Vagina (tissue), 2 donors: ENCODE measurements around the gene OR2T8. TPM values are rescaled to one million over a fixed set of nuclear protein-coding genes. Genes with fewer than 3 reads are reported as not detected.

Source experiments
- DNase-seq, 2 donors: peaks; one replicate each; pipeline ENCODE4 v3.0.0-alpha.2; 2017; ENCODE audit errors: extremely low spot score in 2 of 2
- H3K27ac ChIP-seq: fragments of 200-600 bp; sonication (generic); one replicate; pipeline ENCODE4 v1.5.1; 2019
- H3K27me3 ChIP-seq: fragments of 200-600 bp; sonication (generic); one replicate; pipeline ENCODE4 v1.5.1; 2019
- H3K36me3 ChIP-seq, 2 donors: fragments of 200-600 bp; sonication (generic); one replicate each; pipeline ENCODE4 v1.5.1; 2017 to 2019
- H3K4me1 ChIP-seq: fragments of 200-600 bp; sonication (generic); one replicate; pipeline ENCODE4 v1.5.1; 2019
- H3K4me3 ChIP-seq, 2 donors: fragments of 200-600 bp; sonication (generic); 1 replicate in 1 of 2; 2 replicates in 1 of 2; pipeline ENCODE4 v1.5.1; 2016 to 2019
- H3K9me3 ChIP-seq: fragments of 200-600 bp; sonication (generic); one replicate; pipeline ENCODE4 v1.5.1; 2019
- POLR2A ChIP-seq, 2 donors: fragments of 450-650 bp; IDR thresholded peaks; one replicate each; pipeline ENCODE4 v1.6.1; 2017; ENCODE audit warnings: antibody characterized with exemption in 2 of 2, mild to moderate bottlenecking in 2 of 2, moderate library complexity in 2 of 2
- POLR2AphosphoS5 ChIP-seq, 2 donors: sonication (generic); formaldehyde crosslinking; IDR thresholded peaks; one replicate each; pipeline ENCODE4 v1.9.0; 2017; ENCODE audit warnings: antibody characterized with exemption in 2 of 2, mild to moderate bottlenecking in 2 of 2, low read depth in 1 of 2; ENCODE audit not compliant: insufficient read depth in 1 of 2
- intact Hi-C: fragments of 100-400 bp; cut with DNase I; formaldehyde crosslinking; loops from one replicate; pipeline ENCODE4 v1.15.1; 2023
- total RNA-seq: library from RNA; depleted of rRNA; stranded (reverse); fragments of >200 nt; gene quantifications from one replicate; pipeline ENCODE4 v1.2.3, GENCODE V29; 2016
- TF ChIP-seq, protein P1 (sequence below), 3 experiments: fragments of 450-650 bp in 2 of 3; fragments of 200-600 bp in 1 of 3; sonication (generic) in 1 of 3; IDR thresholded peaks; one replicate each; pipeline ENCODE4 v1.5.1; 2017 to 2019; ENCODE audit warnings: antibody characterized with exemption in 3 of 3, mild to moderate bottlenecking in 2 of 3, moderate library complexity in 2 of 3

Gene OR2T8
- total RNA-seq, 1 donor from 2014 or later: 0.98 TPM

- H3K27ac ChIP-seq: no peak overlapping the region
- no peaks in the 10 kb centered on the region for H3K36me3 ChIP-seq
- no peak for DNase-seq
- TF ChIP-seq POLR2A (IDR thresholded peaks at IDR 0.05): no peak
- TF ChIP-seq POLR2AphosphoS5 (IDR thresholded peaks at IDR 0.05; ENCODE audit: insufficient read depth in 1 of 2, low read depth in 1 of 2): no peak
- TF ChIP-seq, protein P1, sequence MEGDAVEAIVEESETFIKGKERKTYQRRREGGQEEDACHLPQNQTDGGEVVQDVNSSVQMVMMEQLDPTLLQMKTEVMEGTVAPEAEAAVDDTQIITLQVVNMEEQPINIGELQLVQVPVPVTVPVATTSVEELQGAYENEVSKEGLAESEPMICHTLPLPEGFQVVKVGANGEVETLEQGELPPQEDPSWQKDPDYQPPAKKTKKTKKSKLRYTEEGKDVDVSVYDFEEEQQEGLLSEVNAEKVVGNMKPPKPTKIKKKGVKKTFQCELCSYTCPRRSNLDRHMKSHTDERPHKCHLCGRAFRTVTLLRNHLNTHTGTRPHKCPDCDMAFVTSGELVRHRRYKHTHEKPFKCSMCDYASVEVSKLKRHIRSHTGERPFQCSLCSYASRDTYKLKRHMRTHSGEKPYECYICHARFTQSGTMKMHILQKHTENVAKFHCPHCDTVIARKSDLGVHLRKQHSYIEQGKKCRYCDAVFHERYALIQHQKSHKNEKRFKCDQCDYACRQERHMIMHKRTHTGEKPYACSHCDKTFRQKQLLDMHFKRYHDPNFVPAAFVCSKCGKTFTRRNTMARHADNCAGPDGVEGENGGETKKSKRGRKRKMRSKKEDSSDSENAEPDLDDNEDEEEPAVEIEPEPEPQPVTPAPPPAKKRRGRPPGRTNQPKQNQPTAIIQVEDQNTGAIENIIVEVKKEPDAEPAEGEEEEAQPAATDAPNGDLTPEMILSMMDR (IDR thresholded peaks at IDR 0.05): no peak
- intact Hi-C loops: no loop called here
- no peaks in the 10 kb centered on the region for H3K9me3 ChIP-seq
- no peaks in the 10 kb centered on the region for H3K4me1 ChIP-seq
- no peak overlapping the region for H3K4me3 ChIP-seq
- no peaks in the 10 kb centered on the region for H3K27me3 ChIP-seq
Measured at GRCh38 chr1:247913786-247914185, 6.3 kb upstream of the OR2T8 start.

- Histone ChIP-seq H3K4me3 (no peak overlapping the region), H3K9me3 (no peaks in the 10 kb centered on the region), H3K36me3 (no peaks in the 10 kb centered on the region), H3K27me3 (no peaks in the 10 kb centered on the region), H3K27ac (no peak overlapping the region), H3K4me1 (no peaks in the 10 kb centered on the region)
- DNase-seq: no peak
- TF ChIP-seq POLR2A (IDR thresholded peaks at IDR 0.05): no peak
- TF ChIP-seq, protein P1 (IDR thresholded peaks at IDR 0.05): no peak
- TF ChIP-seq POLR2AphosphoS5 (IDR thresholded peaks at IDR 0.05; ENCODE audit: insufficient read depth in 1 of 2, low read depth in 1 of 2): no peak
- intact Hi-C loops: no loop called here
Measured at GRCh38 chr1:247914941-247915662, 5.0 kb upstream of the OR2T8 start.

GRCh38 chr1:247923941-247924340 lies 3.9 kb downstream of the OR2T8 start:
- Histone ChIP-seq H3K4me1 (no peaks in the 10 kb centered on the region), H3K4me3 (no peak overlapping the region), H3K27me3 (no peaks in the 10 kb centered on the region), H3K27ac (no peak overlapping the region), H3K36me3 (no peaks in the 10 kb centered on the region), H3K9me3 (no peaks in the 10 kb centered on the region)
- intact Hi-C loops: no loop called here
- no peak for DNase-seq
- TF ChIP-seq POLR2A (IDR thresholded peaks at IDR 0.05) (no peak), POLR2AphosphoS5 (IDR thresholded peaks at IDR 0.05; ENCODE audit: insufficient read depth in 1 of 2, low read depth in 1 of 2) (no peak)
- TF ChIP-seq, protein P1 (IDR thresholded peaks at IDR 0.05): no peak

DNA sequence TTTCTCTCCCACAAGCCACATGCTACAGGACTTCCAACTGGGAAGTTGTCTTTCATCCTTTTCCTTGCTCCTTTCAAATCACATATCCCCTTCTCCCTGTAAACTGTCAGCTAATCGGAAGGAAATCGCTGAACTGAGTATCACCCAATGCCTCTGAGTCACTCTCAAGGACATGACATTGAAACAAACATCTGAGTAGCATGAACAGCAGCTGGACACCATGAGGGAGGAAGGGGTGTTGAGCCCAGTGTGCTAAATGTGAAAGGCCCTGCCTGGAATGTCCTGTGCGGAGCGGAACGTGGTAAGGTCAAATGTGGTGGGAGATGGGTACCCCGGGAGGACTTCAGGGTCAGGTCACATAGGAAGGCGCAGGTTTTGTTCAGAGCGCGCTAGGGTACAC lies 4.8 kb downstream of the OR2T8 start, which contains the start of gene OR2AJ1:
Gene OR2AJ1 (plus strand): TSS at position 22 of the 400 bp plus-strand sequence. CDS start 8,880 bp downstream, outside the sequence.
- Histone ChIP-seq H3K36me3 (no peaks in the 10 kb centered on the region), H3K4me1 (no peaks in the 10 kb centered on the region), H3K4me3 (no peak within 1 kb of the TSS), H3K27me3 (no peaks in the 10 kb centered on the region), H3K27ac (no peak within 1 kb of the TSS), H3K9me3 (no peaks in the 10 kb centered on the region)
- intact Hi-C loops: no loop called here
- DNase-seq: no peak
- TF ChIP-seq, protein P1 (IDR thresholded peaks at IDR 0.05): no peak
- TF ChIP-seq POLR2AphosphoS5 (IDR thresholded peaks at IDR 0.05; ENCODE audit: insufficient read depth in 1 of 2, low read depth in 1 of 2): no peak
- no peak for TF ChIP-seq POLR2A (IDR thresholded peaks at IDR 0.05)

DNA sequence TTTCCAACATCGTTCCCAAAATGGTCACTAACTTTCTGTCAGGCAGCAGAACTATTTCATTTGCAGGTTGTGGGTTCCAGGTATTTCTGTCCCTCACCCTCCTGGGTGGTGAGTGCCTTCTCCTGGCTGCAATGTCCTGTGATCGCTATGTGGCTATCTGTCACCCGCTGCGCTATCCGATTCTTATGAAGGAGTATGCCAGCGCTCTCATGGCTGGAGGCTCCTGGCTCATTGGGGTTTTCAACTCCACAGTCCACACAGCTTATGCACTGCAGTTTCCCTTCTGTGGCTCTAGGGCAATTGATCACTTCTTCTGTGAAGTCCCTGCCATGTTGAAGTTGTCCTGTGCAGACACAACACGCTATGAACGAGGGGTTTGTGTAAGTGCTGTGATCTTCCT lies 13.9 kb downstream of the OR2T8 start:
- no peaks in the 10 kb centered on the region for H3K4me1 ChIP-seq
- no peaks in the 10 kb centered on the region for H3K36me3 ChIP-seq
- TF ChIP-seq POLR2AphosphoS5 (IDR thresholded peaks at IDR 0.05; ENCODE audit: insufficient read depth in 1 of 2, low read depth in 1 of 2): no peak
- TF ChIP-seq POLR2A (IDR thresholded peaks at IDR 0.05): no peak
- TF ChIP-seq, protein P1 (IDR thresholded peaks at IDR 0.05): no peak
- H3K4me3 ChIP-seq: no peak overlapping the region
- intact Hi-C loops: no loop called here
- no peaks in the 10 kb centered on the region for H3K27me3 ChIP-seq
- DNase-seq: no peak
- no peak overlapping the region for H3K27ac ChIP-seq
- H3K9me3 ChIP-seq: no peaks in the 10 kb centered on the region
